GM12878 (cell line): ENCODE data around the gene DENND6B. TPM values are rescaled to one million over a fixed set of nuclear protein-coding genes. Genes with fewer than 3 reads are reported as not detected.

ENCODE experiments used
- BACH1 ChIP-seq: fragments of 450-650 bp; IDR thresholded peaks from 2 replicates; pipeline ENCODE4 v1.6.1; 2017; ENCODE audit warnings: mild to moderate bottlenecking, borderline replicate concordance
- BHLHE40 ChIP-seq, 2 experiments: fragments of 450-650 bp in 1 of 2; IDR thresholded peaks; 2 replicates each; pipeline ENCODE4 v1.6.1; 2011 to 2017; ENCODE audit warnings: low read depth in 2 of 2, borderline replicate concordance in 1 of 2, improper control_type of control experiment in 1 of 2, low read length in 1 of 2, mild to moderate bottlenecking in 1 of 2
- BRCA1 ChIP-seq: IDR thresholded peaks from 2 replicates; pipeline ENCODE4 v1.6.1; 2011; ENCODE audit warnings: low read depth, low read length, improper control_type of control experiment
- E4F1 ChIP-seq: fragments of 450-650 bp; IDR thresholded peaks from 2 replicates; pipeline ENCODE4 v1.6.1; 2018; ENCODE audit warnings: borderline replicate concordance, mild to moderate bottlenecking; ENCODE audit not compliant: partially characterized antibody
- HSF1 ChIP-seq: fragments of 150-350 bp; IDR thresholded peaks from 2 replicates; pipeline ENCODE4 v1.6.1; 2014; ENCODE audit warnings: mild to moderate bottlenecking, low read depth, low read length
- IRF4 ChIP-seq: IDR thresholded peaks from 2 replicates; pipeline ENCODE4 v1.6.1; 2011; ENCODE audit warnings: low read depth, low read length
- JUND ChIP-seq: IDR thresholded peaks from 2 replicates; pipeline ENCODE4 v1.6.1; 2012; ENCODE audit warnings: low read depth, mild to moderate bottlenecking, low read length, improper control_type of control experiment, moderate library complexity
- NKRF ChIP-seq: fragments of 450-650 bp; conservative IDR thresholded peaks from 2 replicates; pipeline ENCODE4 v1.6.1; 2017; ENCODE audit warnings: mild to moderate bottlenecking, moderate library complexity
- NR2F1 ChIP-seq: fragments of 450-650 bp; conservative IDR thresholded peaks from 2 replicates; pipeline ENCODE4 v1.6.1; 2017; ENCODE audit warnings: mild to moderate bottlenecking
- PAX8 ChIP-seq: fragments of 450-650 bp; IDR thresholded peaks from 2 replicates; pipeline ENCODE4 v1.6.1; 2017; ENCODE audit warnings: mild to moderate bottlenecking, moderate library complexity
- POU2F2 ChIP-seq: IDR thresholded peaks from 3 replicates; pipeline ENCODE4 v1.6.1; 2011; ENCODE audit warnings: low read depth, mild to moderate bottlenecking, low read length, borderline replicate concordance
- PRDM15 ChIP-seq: fragments of 450-650 bp; formaldehyde crosslinking; IDR thresholded peaks from 2 replicates; pipeline ENCODE4 v1.4.0; 2020; ENCODE audit warnings: mild to moderate bottlenecking, moderate library complexity
- RELA ChIP-seq: fragments of 450-650 bp; IDR thresholded peaks from 2 replicates; pipeline ENCODE4 v1.8.0; 2014; ENCODE audit warnings: borderline replicate concordance; ENCODE audit not compliant: partially characterized antibody
- SIN3A ChIP-seq: IDR thresholded peaks from 2 replicates; pipeline ENCODE4 v1.6.1; 2012; ENCODE audit warnings: low read depth, low read length, improper control_type of control experiment
- SIX5 ChIP-seq: IDR thresholded peaks from 2 replicates; pipeline ENCODE4 v1.6.1; 2011; ENCODE audit warnings: mild to moderate bottlenecking, low read depth, low read length, moderate library complexity; ENCODE audit not compliant: severe bottlenecking
- SMC3 ChIP-seq: IDR thresholded peaks from 2 replicates; pipeline ENCODE4 v1.6.1; 2011; ENCODE audit warnings: low read length, improper control_type of control experiment, borderline replicate concordance
- STAT1 ChIP-seq: fragments of 450-650 bp; conservative IDR thresholded peaks from 2 replicates; pipeline ENCODE4 v1.6.1; 2014; ENCODE audit warnings: antibody characterized with exemption, mild to moderate bottlenecking
- polyA plus RNA-seq, 11 experiments: library from polyadenylated mRNA; depleted of rRNA in 4 of 11; unstranded in 6 of 11; stranded (reverse) in 5 of 11; fragments of >200 nt; fragmentation: Nextera tagmentation in 4 of 11; fragmentation: Illumina TruSeq in 1 of 11; extraction: Ambion mirVana in 4 of 11; extraction: Trizol in 1 of 11; gene quantifications; 1 replicate in 1 of 11; 2 replicates in 10 of 11; pipeline versions ENCODE4 v1.2.1 to v1.2.3, GENCODE V29; 2011 to 2016; ENCODE audit warnings: inconsistent platforms in 2 of 11, missing spikeins in 2 of 11, low read depth in 1 of 11
- total RNA-seq, 4 experiments: library from RNA; depleted of rRNA in 3 of 4; stranded (reverse); fragments of >200 nt in 3 of 4; fragmentation: Illumina TruSeq in 1 of 4; extraction: Trizol in 1 of 4; gene quantifications; 2 replicates each; pipeline versions ENCODE4 v1.2.1 to v1.2.3, GENCODE V29; 2013 to 2021

Gene DENND6B
- total and polyA plus RNA-seq, 10 of the 15 experiments (the other 5 are each of a cell fraction or from before 2014, with no cell fraction given) = 0.72 to 11.3 (median 6.2) TPM

GRCh38 chr22:50306753-50307749, 19.8 kb downstream of the DENND6B start, which contains the start of gene PLXNB2 (continued):
- no peak for TF ChIP-seq BRCA1
- peak; percentile 80 for TF ChIP-seq NKRF
- TF ChIP-seq JUND = no peak
- TF ChIP-seq SMC3 = no peak
- TF ChIP-seq HSF1 = no peak
- no peak for TF ChIP-seq IRF4
- peak in 1 of 2 experiments; percentile 26; a peak in 1 of 4 replicates for TF ChIP-seq BHLHE40 (IDR thresholded peaks at IDR 0.05; ENCODE audit: borderline replicate concordance in 1 of 2, low read depth in 2 of 2, low read length in 1 of 2)
- no peak for TF ChIP-seq PAX8
- no peak for TF ChIP-seq SIX5
- peak; percentile 56; the same call in 1 of the 2 replicates for TF ChIP-seq NR2F1
- no peak for TF ChIP-seq PRDM15 (CRISPR knock-in tag)
- TF ChIP-seq E4F1 = no peak
- TF ChIP-seq STAT1 = no peak
- TF ChIP-seq BACH1 = peak; percentile 46; the same call in 1 of the 2 replicates
- TF ChIP-seq POU2F2 = no peak
- TF ChIP-seq SIN3A = no peak; the same call in 1 of the 2 replicates
- TF ChIP-seq RELA = no peak
